ENCODE measurements around the gene TOMM6.
"Not testable (repeated sequence)": the region's sequence is repeated elsewhere in the genome, so short reads cannot be mapped to it uniquely, and the experiment has no call there.

The TOMM6 gene

GRCh38 chr6:41766043-41766664 lies 21.3 kb upstream of the TOMM6 start:
- DNase-seq = not testable (repeated sequence)

- DNase-seq = no peak
Observed at GRCh38 chr6:41767112-41767833, 20.2 kb upstream of the TOMM6 start.

- DNase-seq = no peak
Observed at GRCh38 chr6:41768545-41769308, 18.8 kb upstream of the TOMM6 start.

GRCh38 chr6:41769376-41769775 lies 18.1 kb upstream of the TOMM6 start:
- no peak for DNase-seq

GRCh38 chr6:41770381-41771057 lies 17.0 kb upstream of the TOMM6 start:
- DNase-seq = no peak

- no peak for DNase-seq
Observed at GRCh38 chr6:41771058-41771983, 16.2 kb upstream of the TOMM6 start.

- DNase-seq = no peak
Observed at GRCh38 chr6:41774841-41775240, 12.7 kb upstream of the TOMM6 start.

- DNase-seq = no peak
Observed at GRCh38 chr6:41775293-41775882, 12.1 kb upstream of the TOMM6 start.

GRCh38 chr6:41777551-41778285 lies 9.8 kb upstream of the TOMM6 start:
- DNase-seq = no peak

- no peak for DNase-seq
Observed at GRCh38 chr6:41778895-41779294, 8.6 kb upstream of the TOMM6 start.

- DNase-seq = no peak
Observed at GRCh38 chr6:41779336-41779735, 8.2 kb upstream of the TOMM6 start.

GRCh38 chr6:41779788-41780550 lies 7.5 kb upstream of the TOMM6 start, which contains the start of gene FRS3:
FRS3 (minus strand) TSS chr6:41779900; CDS start chr6:41776987, 2,913 bp downstream.
- DNase-seq = peak; percentile 81

GRCh38 chr6:41780551-41781365 lies 6.7 kb upstream of the TOMM6 start, which contains the start of gene PRICKLE4:
PRICKLE4 (plus strand) TSS chr6:41780782; CDS start chr6:41783474, 2,692 bp downstream.
- DNase-seq = no peak

GRCh38 chr6:41781366-41781730 lies 6.1 kb upstream of the TOMM6 start:
- DNase-seq = no peak

GRCh38 chr6:41783106-41783780 lies 4.3 kb upstream of the TOMM6 start:
- DNase-seq = no peak

- DNase-seq = no peak
Observed at GRCh38 chr6:41784581-41785171, 2.8 kb upstream of the TOMM6 start.

GRCh38 chr6:41785254-41785653 lies 2.2 kb upstream of the TOMM6 start:
- DNase-seq = no peak
